ENCODE data around the gene NXPE3. TPM values are rescaled to one million over a fixed set of nuclear protein-coding genes. Genes with fewer than 3 reads are reported as not detected.
A peak's percentile ranks its signal among the peaks of the same experiment; 100 is the strongest.

NXPE3 gene
- total and polyA plus RNA-seq, 9 of the 15 experiments (the other 6 are each of a cell fraction or from before 2014, with no cell fraction given), result 0.25 to 2.5 (median 0.95) TPM

- Histone ChIP-seq H3K27ac (ENCODE audit: extremely low read depth, low read depth, low read length) (no peak overlapping the region), H3K9me1 (ENCODE audit: control insufficient read depth, insufficient read depth, low read length) (no peaks in the 10 kb centered on the region), H3K36me3 (ENCODE audit: control insufficient read depth, insufficient read depth, low read length) (peaks cover 43% of the 10 kb centered on the region), H3K9ac (ENCODE audit: insufficient read depth in 1 of 2, low read depth in 2 of 2, low read length in 2 of 2) (peak overlapping the region in 1 of 2 experiments; percentile 82; a peak in 3 of 4 replicates), H3K4me3 (peak overlapping the region; percentile 86), H3K4me1 (replicated peaks in 1 of 2; ENCODE audit: control insufficient read depth in 2 of 2, insufficient read depth in 2 of 2, low read length in 2 of 2) (peaks cover 8 to 10% of the 10 kb centered on the region in 2 experiments; a peak in 3 of 5 replicates), H3K27me3 (ENCODE audit: control insufficient read depth in 2 of 2, insufficient read depth in 2 of 2, low read length in 2 of 2) (no peaks in the 10 kb centered on the region), H2AFZ (ENCODE audit: low read depth, low read length) (no peak overlapping the region), H3K4me2 (ENCODE audit: insufficient read depth, low read length) (peak overlapping the region; percentile 80), H3K9me3 (replicated peaks; ENCODE audit: control insufficient read depth, insufficient read depth, low read depth, low read length) (no peaks in the 10 kb centered on the region), H4K20me1 (replicated peaks; ENCODE audit: control insufficient read depth, insufficient read depth, low read length) (peaks cover 6% of the 10 kb centered on the region; the same call in 1 of the 2 replicates), H3K79me2 (ENCODE audit: control insufficient read depth, insufficient read depth, low read length) (peaks cover 25% of the 10 kb centered on the region)
- no TSS peak for BruUV-seq (replicated peaks)
- in situ Hi-C loops (cut with MboI) (no loop called here), intact Hi-C loops (cut with micrococcal nuclease) (loop anchor here (2.0 kb wide), 1 partner anchor 36 kb away; no protein-coding TSS in a partner anchor)
- POLR2A ChIA-PET, result interaction anchor here (0.9 to 1.8 kb wide), 4 partner anchors 10 to 372 kb away, joined by 4 to 8 read pairs (median 6); no protein-coding TSS in a partner anchor
- DNase-seq (ENCODE audit: extremely low read depth in 1 of 4, low spot score in 3 of 4), result no peak
- ATAC-seq, result no peak
- TF ChIP-seq MCM2 (IDR thresholded peaks at IDR 0.05; ENCODE audit: low read depth) (no peak), HMGXB4 (CRISPR knock-in tag; IDR thresholded peaks at IDR 0.05) (no peak), RBM34 (IDR thresholded peaks at IDR 0.05; ENCODE audit: borderline replicate concordance, insufficient read depth, low read length) (no peak), TGIF2 (CRISPR knock-in tag; IDR thresholded peaks at IDR 0.05) (no peak)
- WGBS (ENCODE audit: insufficient coverage, low coverage, missing lambda C conversion rate), result 55% methylated on average over 5 of the region's 5 CpGs
- CTCF ChIA-PET (ENCODE audit: low intra/inter-chr PET ratio), result no interaction called here
- no peak for FAIRE-seq
Measured at GRCh38 chr3:101851072-101851770, 72.2 kb downstream of the NXPE3 start.

Data from K562 (cell line).